ENCODE measurements around the gene RUVBL2. TPM values are rescaled to one million over a fixed set of nuclear protein-coding genes. Genes with fewer than 3 reads are reported as not detected.
A peak's percentile ranks its signal among the peaks of the same experiment; 100 is the strongest.

Gene RUVBL2
- total RNA-seq, 1 experiment from 2014 or later = 107 TPM

DNA sequence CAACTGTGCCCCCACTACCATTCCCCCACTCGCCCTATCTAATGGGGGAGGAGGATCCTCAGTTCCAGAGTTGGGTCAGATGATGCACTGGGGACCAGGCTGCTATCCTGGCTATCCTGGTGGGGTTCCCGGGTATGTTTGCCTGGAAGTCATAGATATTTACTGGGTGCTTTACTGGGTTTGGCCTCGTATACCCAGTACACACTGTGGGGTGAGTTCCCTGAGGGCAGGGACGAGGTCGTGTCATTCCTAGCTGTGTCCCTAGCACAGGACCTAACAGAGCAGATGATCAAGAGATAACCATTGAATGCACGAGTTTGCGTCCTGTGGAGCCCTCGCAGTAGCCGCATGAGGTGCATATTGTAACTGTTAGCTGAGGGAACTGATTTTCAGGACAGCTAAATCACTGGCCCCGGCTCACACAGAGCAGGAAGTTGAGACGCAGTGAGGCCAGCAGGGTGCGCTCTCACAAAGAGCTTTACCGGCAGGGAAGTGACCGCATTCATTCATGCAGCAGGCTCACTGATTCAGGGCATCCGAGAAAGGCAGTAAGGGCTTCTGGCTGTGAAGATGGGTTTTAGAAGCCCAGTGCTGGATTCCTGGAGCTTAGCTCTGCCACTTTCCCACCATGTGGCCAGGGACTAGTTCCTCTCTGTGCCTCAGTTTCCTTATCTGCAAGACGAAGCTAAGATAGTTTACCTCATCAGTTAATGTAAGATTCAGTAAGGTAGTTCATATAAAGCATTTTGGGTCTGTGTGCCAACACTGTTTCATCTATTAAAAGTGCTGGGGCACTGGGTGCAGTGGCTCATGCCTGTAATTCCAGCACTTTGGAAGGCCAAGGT, 6.0 kb downstream of the RUVBL2 start:
- no peak overlapping the region for H2AFZ ChIP-seq (ENCODE audit: low read length)
- H3K9me3 ChIP-seq (ENCODE audit: low read length) = no peaks in the 10 kb centered on the region
- H3K9ac ChIP-seq (ENCODE audit: low read length) = no peak overlapping the region
- peak; percentile 92 for DNase-seq
- no peaks in the 10 kb centered on the region for H3K27me3 ChIP-seq (ENCODE audit: low read length)
- H3K36me3 ChIP-seq (ENCODE audit: insufficient read depth, low read length) = peaks cover 23% of the 10 kb centered on the region
- no peak overlapping the region for H3K4me3 ChIP-seq (ENCODE audit: low read length)
- no peak overlapping the region for H3K4me2 ChIP-seq (ENCODE audit: low read depth, low read length, poor library complexity, severe bottlenecking)
- H3K79me2 ChIP-seq (ENCODE audit: low read length) = peaks cover 44% of the 10 kb centered on the region
- no peaks in the 10 kb centered on the region for H3K9me2 ChIP-seq (replicated peaks; ENCODE audit: insufficient read depth, low read length)
- peaks cover 19% of the 10 kb centered on the region for H4K20me1 ChIP-seq (ENCODE audit: insufficient read depth, low read depth, low read length)
- peaks cover 7% of the 10 kb centered on the region for H3K4me1 ChIP-seq (ENCODE audit: low read length)
- H3K27ac ChIP-seq (ENCODE audit: low read length) = no peak overlapping the region

DNA sequence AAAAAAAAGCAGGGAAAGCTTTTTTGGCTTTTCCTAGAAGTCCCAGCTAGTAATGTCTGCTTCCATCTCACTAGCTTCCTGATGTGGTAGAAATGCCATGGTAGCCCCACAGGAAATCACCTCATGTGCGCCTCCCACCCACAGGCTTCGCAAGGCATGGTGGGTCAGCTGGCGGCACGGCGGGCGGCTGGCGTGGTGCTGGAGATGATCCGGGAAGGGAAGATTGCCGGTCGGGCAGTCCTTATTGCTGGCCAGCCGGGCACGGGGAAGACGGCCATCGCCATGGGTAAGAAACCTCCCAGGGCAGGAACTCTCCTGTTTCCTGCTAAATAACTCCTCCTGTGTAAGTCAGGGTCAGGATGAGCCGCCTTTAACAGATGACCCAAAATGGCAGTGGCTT, 10.4 kb downstream of the RUVBL2 start:
- Histone ChIP-seq H3K36me3 (ENCODE audit: insufficient read depth, low read length) (peaks cover 39% of the 10 kb centered on the region), H3K4me2 (ENCODE audit: low read depth, low read length, poor library complexity, severe bottlenecking) (no peak overlapping the region), H3K79me2 (ENCODE audit: low read length) (peaks cover 9% of the 10 kb centered on the region; the same call in 1 of the 2 replicates), H3K9me2 (replicated peaks; ENCODE audit: insufficient read depth, low read length) (no peaks in the 10 kb centered on the region), H3K4me1 (ENCODE audit: low read length) (no peaks in the 10 kb centered on the region), H3K4me3 (ENCODE audit: low read length) (no peak overlapping the region), H3K9ac (ENCODE audit: low read length) (no peak overlapping the region), H3K9me3 (ENCODE audit: low read length) (no peaks in the 10 kb centered on the region), H2AFZ (ENCODE audit: low read length) (no peak overlapping the region), H4K20me1 (ENCODE audit: insufficient read depth, low read depth, low read length) (0 out of 2 replicates have a peak, but pooled peaks cover 3% of the 10 kb centered on the region), H3K27ac (ENCODE audit: low read length) (no peak overlapping the region), H3K27me3 (ENCODE audit: low read length) (no peaks in the 10 kb centered on the region)
- no peak for DNase-seq

DNA sequence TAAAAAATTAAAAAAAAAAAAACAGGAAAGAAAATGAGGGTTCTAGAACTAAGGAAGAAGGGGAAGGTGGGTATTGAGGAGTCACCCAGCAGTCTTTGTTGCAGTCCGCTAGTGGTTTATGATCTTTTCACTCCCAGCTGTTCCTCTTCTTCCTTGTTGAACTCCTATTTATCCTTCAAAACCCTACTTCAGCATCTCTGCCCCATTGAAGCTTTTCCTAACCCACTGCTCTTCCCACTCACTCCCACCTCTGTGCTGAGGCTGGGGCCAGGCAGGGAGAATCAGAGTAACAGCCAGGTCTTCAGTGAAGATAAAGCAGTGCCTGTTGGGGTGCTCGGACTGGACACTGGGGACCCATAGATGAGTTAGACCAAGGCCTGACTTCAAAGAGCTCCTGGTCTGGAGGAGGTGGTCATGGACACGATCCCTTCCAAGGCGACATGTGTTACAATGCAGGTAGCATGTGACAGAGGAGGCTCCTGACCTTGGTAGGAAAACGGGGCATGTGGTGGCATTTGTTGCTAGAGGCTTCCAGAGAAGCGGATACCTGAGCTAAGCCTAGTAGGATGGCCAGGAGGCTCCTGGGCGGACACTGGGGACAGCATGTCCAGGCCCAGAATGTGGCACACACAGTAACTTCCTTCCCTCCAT, 11.4 kb downstream of the RUVBL2 start:
- Histone ChIP-seq H4K20me1 (ENCODE audit: insufficient read depth, low read depth, low read length) (0 out of 2 replicates have a peak, but pooled peaks cover 3% of the 10 kb centered on the region), H3K4me1 (ENCODE audit: low read length) (no peaks in the 10 kb centered on the region), H3K36me3 (ENCODE audit: insufficient read depth, low read length) (peaks cover 38% of the 10 kb centered on the region), H3K4me2 (ENCODE audit: low read depth, low read length, poor library complexity, severe bottlenecking) (no peak overlapping the region), H2AFZ (ENCODE audit: low read length) (no peak overlapping the region), H3K27me3 (ENCODE audit: low read length) (no peaks in the 10 kb centered on the region), H3K4me3 (ENCODE audit: low read length) (no peak overlapping the region), H3K79me2 (ENCODE audit: low read length) (peaks cover under 1% of the 10 kb centered on the region; the same call in 1 of the 2 replicates), H3K27ac (ENCODE audit: low read length) (no peak overlapping the region), H3K9me2 (replicated peaks; ENCODE audit: insufficient read depth, low read length) (no peaks in the 10 kb centered on the region), H3K9me3 (ENCODE audit: low read length) (no peaks in the 10 kb centered on the region), H3K9ac (ENCODE audit: low read length) (no peak overlapping the region)
- no peak for DNase-seq

DNA sequence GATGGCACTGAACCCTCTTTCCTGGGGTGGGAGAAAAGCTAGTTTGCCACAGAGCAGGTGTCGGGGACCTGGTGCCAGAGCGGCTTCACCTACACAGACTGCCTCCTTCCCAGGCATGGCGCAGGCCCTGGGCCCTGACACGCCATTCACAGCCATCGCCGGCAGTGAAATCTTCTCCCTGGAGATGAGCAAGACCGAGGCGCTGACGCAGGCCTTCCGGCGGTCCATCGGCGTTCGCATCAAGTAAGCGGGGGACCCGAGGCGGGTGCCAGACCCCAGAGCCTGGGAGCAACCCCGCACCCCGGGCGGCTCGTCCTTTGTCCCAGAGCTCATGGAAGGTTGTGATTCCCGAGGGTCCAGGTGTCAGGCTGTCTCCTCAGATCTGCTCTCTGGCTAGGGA, 13.2 kb downstream of the RUVBL2 start:
- peaks cover 38% of the 10 kb centered on the region for H3K36me3 ChIP-seq (ENCODE audit: insufficient read depth, low read length)

DNA sequence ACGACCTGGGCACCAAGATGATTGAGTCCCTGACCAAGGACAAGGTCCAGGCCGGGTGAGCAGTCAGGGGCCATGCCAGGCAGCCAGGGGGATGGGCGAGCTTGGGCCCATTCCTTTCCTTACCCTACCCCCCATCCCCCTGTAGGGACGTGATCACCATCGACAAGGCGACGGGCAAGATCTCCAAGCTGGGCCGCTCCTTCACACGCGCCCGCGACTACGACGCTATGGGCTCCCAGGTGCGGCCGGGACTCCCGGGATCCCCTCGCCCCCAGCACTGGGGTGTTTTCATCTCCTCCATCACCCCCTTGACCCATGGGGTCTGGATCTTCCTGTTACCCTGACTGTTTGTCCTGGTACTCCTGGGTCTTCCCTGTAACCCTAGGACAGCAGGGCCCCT, 16.1 kb downstream of the RUVBL2 start:
- no peak overlapping the region for H3K4me3 ChIP-seq (ENCODE audit: low read length)
- H3K27ac ChIP-seq (ENCODE audit: low read length) = no peak overlapping the region
- no peaks in the 10 kb centered on the region for H3K4me1 ChIP-seq (ENCODE audit: low read length)
- peaks cover 25% of the 10 kb centered on the region for H3K36me3 ChIP-seq (ENCODE audit: insufficient read depth, low read length)
- H3K9me2 ChIP-seq (replicated peaks; ENCODE audit: insufficient read depth, low read length) = no peaks in the 10 kb centered on the region
- DNase-seq = no peak
- H4K20me1 ChIP-seq (ENCODE audit: insufficient read depth, low read depth, low read length) = 0 out of 2 replicates have a peak, but pooled peaks cover 8% of the 10 kb centered on the region
- H3K9me3 ChIP-seq (ENCODE audit: low read length) = no peaks in the 10 kb centered on the region
- H2AFZ ChIP-seq (ENCODE audit: low read length) = no peak overlapping the region
- H3K79me2 ChIP-seq (ENCODE audit: low read length) = no peaks in the 10 kb centered on the region
- H3K27me3 ChIP-seq (ENCODE audit: low read length) = no peaks in the 10 kb centered on the region
- H3K9ac ChIP-seq (ENCODE audit: low read length) = no peak overlapping the region
- no peak overlapping the region for H3K4me2 ChIP-seq (ENCODE audit: low read depth, low read length, poor library complexity, severe bottlenecking)

More for the DNA sequence above, 13.2 kb downstream of the RUVBL2 start:
- H3K27me3 ChIP-seq (ENCODE audit: low read length) = no peaks in the 10 kb centered on the region
- no peak overlapping the region for H3K9ac ChIP-seq (ENCODE audit: low read length)
- no peak overlapping the region for H3K4me2 ChIP-seq (ENCODE audit: low read depth, low read length, poor library complexity, severe bottlenecking)
- H3K9me2 ChIP-seq (replicated peaks; ENCODE audit: insufficient read depth, low read length) = no peaks in the 10 kb centered on the region
- no peak overlapping the region for H3K27ac ChIP-seq (ENCODE audit: low read length)
- no peaks in the 10 kb centered on the region for H3K9me3 ChIP-seq (ENCODE audit: low read length)
- H4K20me1 ChIP-seq (ENCODE audit: insufficient read depth, low read depth, low read length) = 0 out of 2 replicates have a peak, but pooled peaks cover 3% of the 10 kb centered on the region
- H3K4me3 ChIP-seq (ENCODE audit: low read length) = no peak overlapping the region
- no peaks in the 10 kb centered on the region; the same call in 1 of the 2 replicates for H3K79me2 ChIP-seq (ENCODE audit: low read length)
- DNase-seq = no peak
- H2AFZ ChIP-seq (ENCODE audit: low read length) = no peak overlapping the region
- no peaks in the 10 kb centered on the region for H3K4me1 ChIP-seq (ENCODE audit: low read length)

DNA sequence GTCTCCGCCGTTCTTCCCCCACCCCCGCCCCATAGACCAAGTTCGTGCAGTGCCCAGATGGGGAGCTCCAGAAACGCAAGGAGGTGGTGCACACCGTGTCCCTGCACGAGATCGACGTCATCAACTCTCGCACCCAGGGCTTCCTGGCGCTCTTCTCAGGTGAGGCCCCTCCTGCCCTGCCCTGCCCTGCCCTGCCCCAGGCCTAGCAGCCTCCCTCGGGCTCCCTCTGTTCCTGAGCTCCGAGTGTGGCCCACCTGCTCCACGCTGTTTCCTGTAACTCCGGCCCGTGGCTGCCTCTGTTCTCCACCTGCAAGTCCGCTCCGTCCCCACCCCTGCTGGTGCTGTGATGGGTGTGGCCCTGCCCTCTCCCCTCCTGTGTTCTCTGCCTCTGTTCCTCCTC, 16.8 kb downstream of the RUVBL2 start:
- H3K4me2 ChIP-seq (ENCODE audit: low read depth, low read length, poor library complexity, severe bottlenecking) = no peak overlapping the region
- 0 out of 2 replicates have a peak, but pooled peaks cover 8% of the 10 kb centered on the region for H4K20me1 ChIP-seq (ENCODE audit: insufficient read depth, low read depth, low read length)
- no peaks in the 10 kb centered on the region for H3K79me2 ChIP-seq (ENCODE audit: low read length)
- H3K27ac ChIP-seq (ENCODE audit: low read length) = no peak overlapping the region
- H3K27me3 ChIP-seq (ENCODE audit: low read length) = no peaks in the 10 kb centered on the region
- peaks cover 22% of the 10 kb centered on the region for H3K36me3 ChIP-seq (ENCODE audit: insufficient read depth, low read length)
- no peaks in the 10 kb centered on the region for H3K4me1 ChIP-seq (ENCODE audit: low read length)
- H3K4me3 ChIP-seq (ENCODE audit: low read length) = no peak overlapping the region
- no peak for DNase-seq
- no peak overlapping the region for H3K9ac ChIP-seq (ENCODE audit: low read length)
- no peaks in the 10 kb centered on the region for H3K9me3 ChIP-seq (ENCODE audit: low read length)
- no peak overlapping the region for H2AFZ ChIP-seq (ENCODE audit: low read length)
- no peaks in the 10 kb centered on the region for H3K9me2 ChIP-seq (replicated peaks; ENCODE audit: insufficient read depth, low read length)

DNA sequence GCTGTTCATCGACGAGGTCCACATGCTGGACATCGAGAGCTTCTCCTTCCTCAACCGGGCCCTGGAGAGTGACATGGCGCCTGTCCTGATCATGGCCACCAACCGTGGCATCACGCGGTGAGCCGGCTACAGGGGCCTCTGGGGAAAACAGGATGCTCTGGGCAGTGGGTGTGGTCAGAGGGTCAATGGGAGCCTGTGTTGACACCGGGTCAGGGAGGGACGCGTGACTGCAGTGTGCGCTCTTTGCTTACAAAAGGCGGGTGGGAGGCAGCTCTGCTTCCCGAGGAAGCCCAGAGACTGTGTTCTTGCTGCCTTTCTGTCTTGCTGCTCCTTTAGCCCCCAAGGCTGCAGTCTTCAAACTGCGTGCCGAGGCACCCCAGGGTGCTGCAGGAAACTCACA, 17.5 kb downstream of the RUVBL2 start:
- no peaks in the 10 kb centered on the region for H3K4me1 ChIP-seq (ENCODE audit: low read length)
- no peak overlapping the region for H2AFZ ChIP-seq (ENCODE audit: low read length)
- no peak overlapping the region for H3K9ac ChIP-seq (ENCODE audit: low read length)
- no peak overlapping the region for H3K27ac ChIP-seq (ENCODE audit: low read length)
- H3K36me3 ChIP-seq (ENCODE audit: insufficient read depth, low read length) = peaks cover 22% of the 10 kb centered on the region
- H3K4me2 ChIP-seq (ENCODE audit: low read depth, low read length, poor library complexity, severe bottlenecking) = no peak overlapping the region
- no peaks in the 10 kb centered on the region for H3K9me3 ChIP-seq (ENCODE audit: low read length)
- H3K27me3 ChIP-seq (ENCODE audit: low read length) = no peaks in the 10 kb centered on the region
- no peaks in the 10 kb centered on the region for H3K79me2 ChIP-seq (ENCODE audit: low read length)
- H3K9me2 ChIP-seq (replicated peaks; ENCODE audit: insufficient read depth, low read length) = no peaks in the 10 kb centered on the region
- no peak for DNase-seq
- 0 out of 2 replicates have a peak, but pooled peaks cover 8% of the 10 kb centered on the region for H4K20me1 ChIP-seq (ENCODE audit: insufficient read depth, low read depth, low read length)
- no peak overlapping the region for H3K4me3 ChIP-seq (ENCODE audit: low read length)

All from Karpas-422 (cell line).